GM10266 (cell line): ENCODE results near the gene NRG2.

Experiments
- DNase-seq: peaks from one replicate; pipeline ENCODE4 v3.0.0; 2012; ENCODE audit errors: extremely low spot score
- CTCF ChIP-seq: IDR thresholded peaks from 2 replicates; pipeline ENCODE4 v1.5.1; 2012; ENCODE audit warnings: mild to moderate bottlenecking, low read depth; ENCODE audit not compliant: control insufficient read depth, insufficient read depth; ENCODE audit errors: missing control alignments

NRG2 gene

GRCh38 chr5:139797856-139798510 is 245.1 kb downstream of the NRG2 start:
- no peak for TF ChIP-seq CTCF
- no peak for DNase-seq

GRCh38 chr5:139797335-139797734 is 245.8 kb downstream of the NRG2 start:
- DNase-seq, result no peak
- no peak for TF ChIP-seq CTCF
